Femur (tissue), 1 donor: ENCODE data around the gene AKT2.

ENCODE experiments used
- DNase-seq: peaks from one replicate; pipeline ENCODE4 v3.0.0-alpha.2; 2017

AKT2 gene

GRCh38 chr19:40271706-40272105 lies 13.4 kb downstream of the AKT2 start:
- no peak for DNase-seq

DNA sequence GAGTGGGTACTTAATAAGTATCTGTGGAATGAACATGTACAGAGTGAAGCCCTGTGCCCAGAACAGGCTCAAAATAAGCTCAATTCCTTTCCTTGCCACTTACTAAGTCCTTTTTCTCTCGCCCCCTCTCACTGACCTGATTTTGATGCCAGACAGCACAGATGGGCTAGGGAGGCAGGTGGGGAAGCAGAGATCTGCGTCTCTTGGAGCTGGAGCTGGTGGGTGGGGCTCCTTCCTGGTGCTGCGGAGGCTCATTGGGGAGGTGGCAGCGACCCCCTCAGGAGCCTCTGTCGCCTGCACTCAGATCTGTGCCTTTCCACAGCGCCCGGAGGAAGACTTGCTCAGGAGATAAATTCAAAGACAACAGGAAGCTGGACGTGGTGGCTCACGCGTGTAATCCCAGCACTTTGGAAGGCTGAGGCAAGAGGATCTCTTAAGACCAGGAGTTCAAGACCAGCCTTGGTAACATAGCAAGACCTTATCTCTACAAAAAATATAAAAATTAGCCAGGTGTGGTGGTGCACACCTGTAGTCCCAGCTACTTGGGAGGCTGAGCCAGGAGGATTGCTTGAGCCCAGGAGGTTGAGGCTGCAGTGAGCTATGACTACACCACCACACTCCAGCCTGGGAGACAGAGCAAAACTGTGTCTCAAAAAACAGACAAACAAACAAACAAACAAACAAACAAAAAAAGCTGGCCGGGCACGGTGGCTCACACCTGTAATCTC lies 14.6 kb downstream of the AKT2 start:
- DNase-seq = no peak

GRCh38 chr19:40269216-40269940 lies 15.8 kb downstream of the AKT2 start:
- no peak for DNase-seq

DNA sequence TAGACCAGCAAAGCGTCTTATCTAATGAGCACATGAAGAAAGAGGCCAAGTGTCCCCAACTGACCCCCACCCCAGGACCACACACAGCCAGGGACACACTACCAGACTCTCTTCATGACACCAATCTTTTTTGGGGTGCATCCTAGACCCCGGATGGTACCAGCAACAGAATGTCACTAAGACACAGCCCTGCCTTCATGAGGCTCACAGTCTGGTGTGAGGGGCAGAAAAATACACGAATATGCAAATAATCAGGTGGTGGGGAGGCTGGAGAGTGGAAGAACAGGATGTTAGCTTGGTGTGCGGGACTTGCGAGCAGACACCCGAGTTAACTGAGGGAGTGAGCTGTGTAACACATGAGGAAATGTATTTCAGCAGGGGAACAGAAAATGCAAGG lies 17.5 kb downstream of the AKT2 start:
- no peak for DNase-seq

GRCh38 chr19:40266912-40267600 lies 18.1 kb downstream of the AKT2 start:
- no peak for DNase-seq

- peak; percentile 56 for DNase-seq
Observed at GRCh38 chr19:40266119-40266518, 19.0 kb downstream of the AKT2 start.

DNA sequence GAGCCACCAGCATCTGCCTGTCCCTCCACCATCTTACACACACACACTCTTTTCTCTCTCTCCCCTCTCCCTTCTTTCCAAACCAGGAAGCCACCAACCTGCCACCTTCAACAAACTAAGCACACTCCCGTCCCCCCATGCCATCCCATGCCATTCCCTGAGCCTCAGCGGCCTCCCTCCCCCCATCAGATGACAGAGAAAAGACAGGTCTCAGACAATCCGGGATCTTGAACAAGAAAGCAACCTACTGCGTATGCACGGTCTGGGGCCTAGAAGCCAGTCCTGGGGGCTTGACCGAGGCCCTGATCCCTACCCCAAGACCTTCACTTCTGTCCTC lies 19.4 kb downstream of the AKT2 start:
- DNase-seq = no peak

- DNase-seq = no peak
Observed at GRCh38 chr19:40265055-40265762, 19.9 kb downstream of the AKT2 start.

- DNase-seq = no peak
Observed at GRCh38 chr19:40264314-40265054, 20.7 kb downstream of the AKT2 start.

DNA sequence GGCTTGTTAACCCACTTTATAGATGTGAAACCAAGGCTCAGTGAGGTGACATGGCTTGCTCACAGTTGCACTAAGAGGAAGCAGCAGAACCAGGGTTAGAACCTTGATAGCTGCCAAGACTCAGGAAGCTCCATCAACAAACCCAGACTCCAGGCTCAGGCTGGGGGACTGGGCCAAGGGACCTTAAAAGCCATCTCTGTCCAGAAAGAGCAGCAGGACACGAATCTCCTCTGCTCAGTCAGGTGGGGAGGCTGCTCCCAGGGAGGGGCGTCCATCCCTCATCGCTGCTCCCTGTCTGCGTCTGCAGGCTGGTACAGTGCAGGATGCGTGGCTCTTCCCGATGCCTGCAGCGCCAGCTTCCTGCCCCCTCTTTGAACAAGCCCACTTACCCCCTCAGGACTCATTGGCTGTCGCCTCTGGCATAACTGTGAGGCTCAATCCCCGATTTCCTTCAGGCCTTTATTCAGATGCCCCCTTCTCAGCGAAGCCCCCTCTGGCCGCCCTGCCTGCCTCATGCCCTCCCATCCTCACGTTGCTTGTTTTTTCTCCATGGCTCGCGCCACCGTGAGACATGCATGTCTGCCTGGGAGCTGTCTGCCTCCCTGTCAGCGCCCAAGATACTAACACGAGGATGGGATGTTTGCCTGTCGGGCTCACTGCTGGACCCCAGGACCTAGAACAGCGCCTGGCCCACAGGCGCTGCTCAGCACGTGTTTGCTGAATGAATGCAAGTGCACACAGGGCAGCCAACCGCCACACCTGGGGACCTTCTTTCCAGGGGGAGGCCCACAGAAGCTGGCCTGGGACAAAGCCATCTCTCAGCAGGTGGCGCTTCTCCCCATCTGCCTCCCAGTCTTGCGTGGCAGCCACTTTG lies 21.5 kb downstream of the AKT2 start:
- DNase-seq = no peak

DNA sequence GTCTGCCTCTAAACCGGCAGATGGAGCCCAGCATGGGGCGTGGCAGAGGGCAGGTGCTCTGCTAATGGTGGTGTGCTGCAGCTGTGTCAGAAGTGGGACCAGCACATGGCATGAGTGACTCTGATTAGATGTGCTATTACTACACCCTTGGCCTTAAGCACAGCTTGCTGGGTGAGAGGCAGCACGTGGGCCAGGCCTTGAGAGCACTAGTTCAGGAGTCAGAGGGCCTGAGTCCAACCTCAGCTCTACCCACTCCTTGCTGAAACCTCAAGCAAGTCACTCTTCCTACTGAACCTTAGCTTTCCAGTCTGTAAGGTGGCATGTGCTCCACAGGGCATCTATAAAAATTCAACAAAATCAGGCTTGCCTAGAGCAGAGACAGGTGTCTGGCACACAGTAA lies 22.7 kb downstream of the AKT2 start:
- DNase-seq = no peak

GRCh38 chr19:40261631-40262030 lies 23.5 kb downstream of the AKT2 start:
- no peak for DNase-seq

- no peak for DNase-seq
Observed at GRCh38 chr19:40257096-40257517, 28.0 kb downstream of the AKT2 start.

- DNase-seq = no peak
Observed at GRCh38 chr19:40256512-40256911, 28.6 kb downstream of the AKT2 start.

- DNase-seq = no peak
Observed at GRCh38 chr19:40255619-40256166, 29.5 kb downstream of the AKT2 start.

DNA sequence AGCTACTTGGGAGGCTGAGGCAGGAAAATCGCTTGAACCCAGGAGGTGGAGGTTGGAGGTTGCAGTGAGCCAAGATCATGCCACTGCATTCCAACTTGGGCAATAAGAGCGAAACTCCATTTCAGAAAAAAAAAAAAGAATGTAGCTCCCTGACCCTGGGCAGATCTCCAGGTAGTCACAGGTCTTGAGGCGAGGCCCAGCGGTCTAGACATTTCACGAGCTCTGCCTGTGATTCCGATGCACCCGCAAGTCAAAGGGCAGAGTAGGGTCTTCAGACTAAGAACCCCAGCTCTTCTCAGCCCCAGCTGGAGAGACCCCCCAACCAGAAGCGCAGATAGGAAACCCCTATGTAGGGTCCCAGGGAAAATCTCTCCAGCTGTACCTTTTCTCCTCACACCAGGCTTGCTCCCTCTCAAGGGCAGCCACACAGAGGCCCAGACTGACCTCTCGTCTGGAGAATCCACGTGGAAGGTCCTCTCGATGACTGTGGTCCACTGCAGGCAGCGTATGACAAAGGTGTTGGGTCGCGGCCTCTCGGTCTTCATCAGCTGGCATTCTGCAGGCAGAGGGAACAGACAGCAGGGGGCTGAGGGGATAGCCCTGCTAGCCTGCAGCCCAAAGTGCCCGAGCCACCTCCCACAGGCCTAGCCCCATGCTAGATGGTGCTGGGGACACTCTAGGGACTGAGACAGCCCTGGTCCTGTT lies 30.3 kb downstream of the AKT2 start:
- DNase-seq = no peak

- no peak for DNase-seq
Observed at GRCh38 chr19:40253611-40254092, 31.5 kb downstream of the AKT2 start.

DNA sequence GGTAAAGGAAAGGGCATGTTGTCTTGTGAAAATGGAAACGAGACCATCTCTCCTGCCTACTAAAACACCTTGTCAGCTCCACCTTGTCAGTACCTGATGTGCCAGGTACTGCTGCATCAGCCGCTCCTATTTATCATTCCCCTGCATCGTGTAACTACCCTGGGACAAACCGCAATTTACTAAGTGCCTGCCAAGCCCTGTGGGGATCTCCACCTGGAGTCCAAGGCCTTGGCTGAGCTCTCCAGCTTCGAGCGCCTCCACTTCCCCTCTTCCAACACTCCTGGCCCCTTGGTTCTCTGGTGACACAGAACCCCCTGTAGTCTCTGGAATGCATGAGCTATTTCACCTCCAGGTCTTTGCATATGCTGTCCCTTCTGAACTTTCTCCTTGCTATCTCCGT lies 32.8 kb downstream of the AKT2 start:
- no peak for DNase-seq

GRCh38 chr19:40251991-40252390 lies 33.2 kb downstream of the AKT2 start:
- DNase-seq = no peak

DNA sequence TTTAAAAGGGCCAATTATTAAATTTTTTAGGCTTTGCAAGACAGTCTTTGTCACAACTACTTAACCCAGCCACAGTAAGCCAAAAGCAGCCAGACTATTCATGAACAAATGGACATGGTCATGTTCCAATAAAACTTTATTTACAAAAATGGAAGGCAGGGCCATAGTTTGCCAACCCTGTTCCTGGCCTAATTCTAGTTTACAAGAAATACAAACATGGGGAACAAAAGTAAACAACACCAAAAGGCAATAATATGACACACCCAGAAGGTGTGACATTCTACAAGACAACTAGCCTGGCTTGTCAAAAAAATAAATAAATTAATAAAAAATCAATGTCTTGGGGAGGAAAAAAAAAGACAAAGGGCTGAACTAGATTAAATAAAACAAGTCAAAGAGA lies 33.9 kb downstream of the AKT2 start:
- no peak for DNase-seq

- DNase-seq = no peak
Observed at GRCh38 chr19:40249781-40250180, 35.4 kb downstream of the AKT2 start.
